ENCODE measurements around the gene TTC9B. TPM values are rescaled to one million over a fixed set of nuclear protein-coding genes. Genes with fewer than 3 reads are reported as not detected.
"Not testable (repeated sequence)": the region's sequence is repeated elsewhere in the genome, so short reads cannot be mapped to it uniquely, and the experiment has no call there.

Gene TTC9B
- total RNA-seq, 1 donor from 2014 or later: not detected

GRCh38 chr19:40174092-40174491 lies 44.1 kb downstream of the TTC9B start:
- DNase-seq (ENCODE audit: low read depth in 2 of 2): peak in 1 of 2 donors; percentile 58

GRCh38 chr19:40171293-40171692 lies 46.9 kb downstream of the TTC9B start:
- not testable (repeated sequence) for DNase-seq (ENCODE audit: low read depth in 2 of 2)

GRCh38 chr19:40170303-40170989 lies 47.7 kb downstream of the TTC9B start:
- not testable (repeated sequence) for DNase-seq (ENCODE audit: low read depth in 2 of 2)

GRCh38 chr19:40169482-40170302 lies 48.5 kb downstream of the TTC9B start:
- DNase-seq (ENCODE audit: low read depth in 2 of 2): not testable (repeated sequence)

Other genes with a start within 250 kb of the TTC9B start
- gene PSMC4, start 247.2 kb downstream of the TTC9B start, total RNA-seq: 79.2 and 96.2 TPM in 2 replicates
- gene ZNF546, start 221.3 kb downstream of the TTC9B start, total RNA-seq: 3.0 and 4.9 TPM in 2 replicates
- gene ZNF780B, start 162.2 kb downstream of the TTC9B start, total RNA-seq: 6.7 and 8.3 TPM in 2 replicates
- gene ZNF780A, start 127.4 kb downstream of the TTC9B start, total RNA-seq: 10.2 and 10.5 TPM in 2 replicates
- 3.0 and 5.4 TPM in 2 replicates for gene MAP3K10, start 27.0 kb downstream of the TTC9B start, total RNA-seq
- 0.13 TPM in 1 of 2 replicates, not detected in the other for gene CCNP, start 8.3 kb upstream of the TTC9B start, total RNA-seq
- 23.1 and 28.1 TPM in 2 replicates for gene AKT2, start 67.0 kb upstream of the TTC9B start, total RNA-seq
- gene C19orf47, start 130.0 kb upstream of the TTC9B start, total RNA-seq: 4.4 and 8.0 TPM in 2 replicates
- 88.6 and 150 TPM in 2 replicates for gene PLD3, start 130.3 kb upstream of the TTC9B start, total RNA-seq
- gene HIPK4, start 171.8 kb upstream of the TTC9B start, total RNA-seq: under 0.01 TPM in 2 replicates
- gene PRX, start 195.0 kb upstream of the TTC9B start, total RNA-seq: 0.90 and 1.5 TPM in 2 replicates
- gene SERTAD1, start 207.6 kb upstream of the TTC9B start, total RNA-seq: 17.3 and 25.8 TPM in 2 replicates
- 18.0 and 24.1 TPM in 2 replicates for gene SERTAD3, start 226.0 kb upstream of the TTC9B start, total RNA-seq
- gene BLVRB, start 247.4 kb upstream of the TTC9B start, total RNA-seq: 39.8 and 61.3 TPM in 2 replicates
- under 0.01 TPM in 1 of 2 replicates, not detected in the other for gene SPTBN4, start 248.6 kb upstream of the TTC9B start, total RNA-seq

Data from dermis microvascular lymphatic vessel endothelial cell (primary cell).